NCI-H82 treated with DMSO at 0.1 percent for 48 hours (cell line): ENCODE measurements around the gene SPANXB1.
"Not testable (repeated sequence)": the region's sequence is repeated elsewhere in the genome, so short reads cannot be mapped to it uniquely, and the experiment has no call there.

Experiments used
- DNase-seq: peaks from one replicate; lab custom pipeline; 2025; ENCODE audit not compliant: unreplicated experiment; lab: John Stamatoyannopoulos, UW

Gene SPANXB1, protein sequence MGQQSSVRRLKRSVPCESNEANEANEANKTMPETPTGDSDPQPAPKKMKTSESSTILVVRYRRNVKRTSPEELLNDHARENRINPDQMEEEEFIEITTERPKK

DNA sequence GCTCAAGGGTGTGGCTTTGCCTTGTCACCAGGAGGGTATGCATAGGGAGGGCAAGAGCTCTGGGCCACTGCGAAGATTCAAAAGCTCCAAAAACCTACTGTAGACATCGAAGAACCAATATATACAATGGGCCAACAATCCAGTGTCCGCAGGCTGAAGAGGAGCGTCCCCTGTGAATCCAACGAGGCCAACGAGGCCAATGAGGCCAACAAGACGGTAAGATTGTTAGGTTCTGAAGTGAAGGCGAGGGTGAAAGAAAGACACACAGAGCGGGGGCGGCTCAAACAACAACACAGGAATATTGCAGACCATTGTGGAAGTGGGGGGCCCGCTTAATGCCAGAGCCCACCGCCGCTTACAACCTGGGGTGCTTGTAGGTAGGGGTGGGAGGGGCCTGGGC is at the start of gene SPANXB1:
TSS of gene SPANXB1 (plus strand) at position 27 of the 400 bp plus-strand sequence. CDS start at position 127, 100 bp downstream.
- not testable (repeated sequence) for DNase-seq

DNA sequence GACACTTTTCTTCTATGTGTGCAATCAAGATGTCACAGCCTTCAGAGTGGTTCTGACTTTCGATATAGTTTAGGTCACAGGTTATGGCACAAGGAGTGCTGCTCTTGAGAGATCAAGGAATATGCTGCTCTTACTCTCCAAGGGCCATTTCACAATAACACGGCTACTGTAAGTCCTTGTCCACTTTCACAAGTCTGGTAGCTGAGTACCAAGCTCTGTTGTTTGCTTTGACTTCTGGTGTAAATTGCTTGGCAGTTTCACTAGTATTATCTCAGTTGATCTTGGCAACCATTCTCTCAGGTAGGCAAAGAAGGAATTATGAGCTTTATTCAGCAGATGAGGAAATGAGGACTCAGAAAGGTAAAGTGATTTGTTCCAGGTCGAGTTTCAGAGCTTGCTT is 35.4 kb upstream of the SPANXB1 start:
- no peak for DNase-seq

DNA sequence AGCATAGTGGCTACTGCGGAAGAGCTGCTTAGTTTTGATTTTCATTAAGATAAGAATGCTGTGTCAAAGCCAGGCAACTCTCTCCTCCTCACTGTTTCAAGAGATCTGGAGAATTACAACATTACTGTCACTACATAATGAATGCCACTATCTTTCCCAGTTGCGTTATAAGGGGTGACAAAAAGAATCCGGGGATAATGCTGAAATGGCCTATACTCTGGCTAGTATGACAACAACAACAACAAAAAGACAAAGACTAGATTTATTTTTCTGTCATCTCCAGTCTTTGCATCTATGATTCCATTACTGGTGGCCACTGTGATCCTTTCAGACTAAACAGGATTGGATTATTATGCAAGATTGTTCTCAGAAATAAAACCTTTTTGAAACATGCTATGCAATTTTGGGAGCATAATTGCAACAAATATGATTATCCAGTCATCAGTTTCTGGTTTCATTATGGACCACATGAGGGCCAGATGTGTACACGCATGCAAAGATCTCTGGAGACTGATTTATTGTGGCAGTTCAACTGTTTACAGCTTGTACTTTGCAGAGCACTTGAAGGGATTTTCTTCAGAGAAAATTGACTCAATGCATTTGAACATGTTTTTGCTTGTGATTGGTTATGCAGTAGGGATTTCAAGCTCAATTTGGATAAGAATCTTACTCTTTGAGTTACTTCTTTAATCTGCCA is 31.1 kb upstream of the SPANXB1 start:
- DNase-seq, result no peak

DNA sequence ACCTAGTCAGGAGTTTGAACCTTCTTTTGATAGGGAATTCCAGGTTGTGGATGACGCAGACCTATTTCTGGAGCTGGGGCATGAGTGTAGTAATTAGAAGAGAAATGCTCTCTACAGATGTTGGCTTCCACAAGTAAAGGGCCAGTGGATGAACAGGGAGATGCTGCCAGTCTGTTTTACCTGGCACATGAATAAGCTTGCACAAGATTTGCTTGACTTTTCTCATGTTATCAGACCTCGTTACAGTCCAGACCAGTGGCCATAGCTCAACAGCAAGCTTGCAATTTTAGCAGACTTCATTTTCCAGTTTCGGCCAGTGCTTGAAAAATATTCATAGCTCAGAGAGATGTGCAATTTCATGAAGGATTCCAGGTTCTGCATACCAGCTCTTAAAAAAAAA is 26.9 kb upstream of the SPANXB1 start:
- no peak for DNase-seq

DNA sequence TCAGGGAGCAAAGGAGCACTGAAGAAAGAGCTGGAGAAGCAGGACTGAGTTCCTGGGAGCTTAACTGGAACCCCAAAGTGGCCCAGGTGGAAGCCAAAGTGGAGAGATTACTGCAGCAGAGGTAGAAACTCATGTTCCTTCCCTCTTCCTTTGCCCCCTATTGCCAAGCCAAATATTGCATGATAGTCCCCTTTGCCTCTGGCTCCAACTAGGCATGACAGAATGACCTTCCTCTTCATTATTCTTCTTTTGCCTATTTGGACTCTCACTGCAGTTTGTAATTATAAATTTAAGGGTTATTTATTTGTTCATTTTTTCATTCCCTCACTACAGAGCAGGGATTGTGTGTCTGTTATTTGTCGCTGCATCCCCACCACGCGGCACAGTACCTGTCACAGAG is 22.1 kb upstream of the SPANXB1 start:
- no peak for DNase-seq

DNA sequence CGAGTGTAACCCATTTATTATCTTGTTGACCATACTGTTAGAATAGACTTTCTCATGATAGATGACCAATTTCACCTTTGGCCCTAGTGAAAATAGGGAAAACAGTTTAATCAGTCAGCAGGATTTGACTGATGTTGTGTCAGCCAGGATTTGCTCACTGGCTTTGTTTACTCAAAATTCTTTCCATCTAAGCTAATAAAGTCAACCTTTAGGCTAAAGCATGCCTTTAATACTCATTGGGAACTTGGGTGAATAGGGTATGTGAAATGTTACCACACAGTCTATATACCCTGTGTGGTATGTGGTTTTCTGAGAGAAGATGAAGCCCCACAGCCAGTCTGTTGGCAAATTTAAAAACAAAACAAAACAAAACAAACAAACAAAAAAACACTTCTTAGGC is 18.7 kb upstream of the SPANXB1 start:
- no peak for DNase-seq

DNA sequence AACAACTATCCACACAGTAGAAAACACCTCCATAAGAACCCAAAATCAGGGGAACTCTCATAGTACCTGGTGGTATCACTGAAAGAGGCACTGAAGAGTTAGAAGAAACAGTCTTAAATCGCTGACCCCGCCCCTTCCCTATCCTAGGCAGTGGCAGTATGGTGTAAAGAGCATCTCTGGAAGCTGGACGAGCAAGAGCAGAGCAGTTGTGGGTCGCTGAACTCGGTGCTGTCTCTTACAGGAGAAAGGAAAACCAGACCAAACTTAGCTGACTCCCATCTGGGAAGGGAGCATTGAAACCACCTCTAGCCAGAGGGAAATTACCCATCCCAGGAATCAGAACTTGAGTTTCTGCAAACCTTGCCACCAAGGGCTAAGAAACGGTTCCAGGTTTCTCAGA is 2.8 kb downstream of the SPANXB1 start:
- not testable (repeated sequence) for DNase-seq

DNA sequence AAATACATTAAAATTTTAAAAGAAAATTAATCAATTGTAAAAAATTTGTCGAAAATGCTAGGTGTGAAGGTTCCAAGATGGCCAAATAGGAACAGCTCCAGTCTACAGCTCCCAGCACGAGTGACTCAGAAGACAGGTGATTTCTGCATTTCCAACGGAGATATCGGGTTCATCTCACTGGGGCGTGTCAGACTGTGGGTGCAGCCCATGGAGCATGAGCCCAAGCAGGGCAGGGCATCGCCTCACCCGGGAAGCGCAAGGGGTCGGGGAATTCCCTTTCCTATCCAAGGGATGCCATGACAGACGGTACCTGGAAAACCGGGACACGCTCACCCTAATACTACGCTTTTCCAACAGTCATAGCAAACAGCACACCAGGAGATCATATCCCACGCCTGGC is 41.9 kb downstream of the SPANXB1 start:
- DNase-seq, result not testable (repeated sequence)

DNA sequence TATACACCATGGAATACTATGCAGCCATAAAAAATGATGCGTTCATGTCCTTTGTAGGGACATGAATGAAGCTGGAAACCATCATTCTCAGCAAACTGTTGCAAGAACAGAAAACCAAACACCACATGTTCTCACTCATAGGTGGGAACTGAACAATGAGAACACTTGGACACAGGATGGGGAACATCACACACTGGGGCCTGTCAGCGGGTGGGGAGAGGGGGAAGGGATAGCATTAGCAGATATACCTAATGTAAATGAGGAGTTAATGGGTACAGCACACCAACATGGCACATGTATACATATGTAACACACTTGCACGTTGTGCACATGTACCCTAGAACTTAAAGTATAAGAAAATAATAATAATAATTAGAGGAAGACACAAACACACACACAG is 47.5 kb downstream of the SPANXB1 start:
- not testable (repeated sequence) for DNase-seq

DNA sequence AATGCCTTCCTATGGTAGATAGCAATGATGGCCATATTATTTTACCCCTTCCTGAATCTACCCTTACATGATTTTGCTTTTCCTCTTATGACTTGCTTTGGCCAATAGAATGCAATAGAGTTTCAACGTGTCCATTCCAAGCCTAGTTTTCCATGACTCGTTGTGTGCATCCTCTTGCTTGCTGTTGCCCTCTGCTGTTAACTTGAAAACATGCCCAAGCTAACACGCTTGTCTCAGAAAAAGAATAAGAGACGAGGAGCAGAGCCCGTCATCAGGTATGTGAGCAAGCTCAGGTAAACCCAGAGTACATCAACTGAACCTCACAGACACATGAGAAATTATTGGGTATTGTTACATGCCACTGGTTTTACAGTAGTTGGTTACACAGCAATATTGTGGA is 49.7 kb downstream of the SPANXB1 start:
- DNase-seq, result not testable (repeated sequence)
